ENCODE data around the gene TLCD2.
"Not testable (repeated sequence)": the region's sequence is repeated elsewhere in the genome, so short reads cannot be mapped to it uniquely, and the experiment has no call there.

TLCD2 gene

GRCh38 chr17:1709971-1710806 lies at the start of gene TLCD2:
TLCD2 (minus strand) TSS chr17:1710377; CDS start chr17:1710242, 135 bp downstream.
- DNase-seq: no peak

GRCh38 chr17:1759529-1759928 lies 49.4 kb upstream of the TLCD2 start:
- DNase-seq: no peak

- no peak for DNase-seq
These were observed 48.6 kb upstream of the TLCD2 start for GRCh38 chr17:1758807-1759206.

- no peak for DNase-seq
These were observed 45.7 kb upstream of the TLCD2 start for GRCh38 chr17:1755827-1756262.

GRCh38 chr17:1755252-1755826 lies 45.2 kb upstream of the TLCD2 start:
- DNase-seq: no peak

- DNase-seq: no peak
These were observed 44.4 kb upstream of the TLCD2 start for GRCh38 chr17:1754430-1755112.

GRCh38 chr17:1753767-1754429 lies 43.7 kb upstream of the TLCD2 start:
- no peak for DNase-seq

- no peak for DNase-seq
These were observed 42.5 kb upstream of the TLCD2 start for GRCh38 chr17:1752425-1753262.

- no peak for DNase-seq
These were observed 40.5 kb upstream of the TLCD2 start for GRCh38 chr17:1750628-1751027.

GRCh38 chr17:1746975-1747543 lies 36.9 kb upstream of the TLCD2 start:
- DNase-seq: no peak

GRCh38 chr17:1745513-1746020 lies 35.4 kb upstream of the TLCD2 start:
- DNase-seq: no peak

GRCh38 chr17:1744551-1745512 lies 34.7 kb upstream of the TLCD2 start:
- no peak for DNase-seq

GRCh38 chr17:1743088-1743439 lies 32.9 kb upstream of the TLCD2 start:
- DNase-seq: no peak

- no peak for DNase-seq
These were observed 32.4 kb upstream of the TLCD2 start, which contains the start of gene SERPINF2 for GRCh38 chr17:1742371-1743087. SERPINF2 (plus strand) TSS chr17:1742871; CDS start chr17:1744996, 2,125 bp downstream.

GRCh38 chr17:1741899-1742298 lies 31.7 kb upstream of the TLCD2 start:
- not testable (repeated sequence) for DNase-seq

GRCh38 chr17:1737531-1738291 lies 27.5 kb upstream of the TLCD2 start:
- DNase-seq: no peak

- peak; percentile 68 for DNase-seq
These were observed 26.4 kb upstream of the TLCD2 start for GRCh38 chr17:1736348-1737281.

- no peak for DNase-seq
These were observed 25.7 kb upstream of the TLCD2 start for GRCh38 chr17:1735834-1736347.
